GM18511 (cell line): ENCODE measurements around the gene FAM120B.

Source experiments
- ATAC-seq: cut with Tn5 transposase; IDR thresholded peaks from one replicate; pipeline ENCODE4 v1.9.1; 2021; ENCODE audit warnings: mild to moderate bottlenecking, moderate library complexity; ENCODE audit not compliant: unreplicated experiment

The FAM120B gene

DNA sequence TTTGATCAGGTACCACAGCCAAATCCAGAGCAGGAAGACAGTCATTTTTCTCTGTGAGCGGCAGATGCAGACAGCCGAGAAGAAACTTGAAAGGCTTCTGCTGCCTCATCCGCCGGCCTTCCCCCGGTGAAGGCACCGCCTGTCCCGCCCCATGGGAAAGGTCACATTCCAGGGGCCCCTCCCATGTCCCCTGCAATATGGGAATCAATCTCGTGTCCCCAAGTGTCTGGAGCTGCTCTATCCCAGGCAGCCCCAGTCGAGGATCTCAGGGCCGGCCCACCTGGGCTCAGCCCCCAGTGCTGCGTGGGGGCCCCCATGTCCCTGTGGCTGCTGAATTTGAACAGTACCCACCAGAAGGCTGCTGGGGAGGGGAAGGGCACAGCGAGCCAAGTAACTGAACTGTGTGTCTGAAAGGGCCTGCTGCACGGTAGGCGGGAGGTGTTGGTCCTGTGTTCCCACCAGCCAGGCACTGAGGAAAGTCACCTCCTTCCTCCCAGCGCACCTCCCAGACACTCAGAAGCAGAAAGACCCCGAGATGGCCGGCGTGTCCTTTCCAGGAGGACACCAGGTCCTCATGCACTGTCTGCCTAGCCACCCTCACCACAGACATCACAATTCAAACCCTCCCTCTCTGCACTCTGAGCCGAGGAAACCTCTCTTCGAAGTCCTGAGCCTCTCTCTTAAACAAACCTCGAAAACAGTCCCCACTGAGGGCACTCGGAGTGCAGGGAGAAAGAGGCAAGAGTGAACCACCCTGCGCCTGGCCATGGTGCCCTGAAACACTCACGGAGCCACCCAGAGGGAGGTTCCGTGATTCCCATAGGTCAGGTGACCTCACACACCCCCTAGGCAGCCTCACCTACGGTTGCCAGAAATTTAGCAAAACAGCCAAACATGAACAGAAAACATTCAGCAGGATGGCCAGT is 147.3 kb downstream of the FAM120B start:
- ATAC-seq: no peak

DNA sequence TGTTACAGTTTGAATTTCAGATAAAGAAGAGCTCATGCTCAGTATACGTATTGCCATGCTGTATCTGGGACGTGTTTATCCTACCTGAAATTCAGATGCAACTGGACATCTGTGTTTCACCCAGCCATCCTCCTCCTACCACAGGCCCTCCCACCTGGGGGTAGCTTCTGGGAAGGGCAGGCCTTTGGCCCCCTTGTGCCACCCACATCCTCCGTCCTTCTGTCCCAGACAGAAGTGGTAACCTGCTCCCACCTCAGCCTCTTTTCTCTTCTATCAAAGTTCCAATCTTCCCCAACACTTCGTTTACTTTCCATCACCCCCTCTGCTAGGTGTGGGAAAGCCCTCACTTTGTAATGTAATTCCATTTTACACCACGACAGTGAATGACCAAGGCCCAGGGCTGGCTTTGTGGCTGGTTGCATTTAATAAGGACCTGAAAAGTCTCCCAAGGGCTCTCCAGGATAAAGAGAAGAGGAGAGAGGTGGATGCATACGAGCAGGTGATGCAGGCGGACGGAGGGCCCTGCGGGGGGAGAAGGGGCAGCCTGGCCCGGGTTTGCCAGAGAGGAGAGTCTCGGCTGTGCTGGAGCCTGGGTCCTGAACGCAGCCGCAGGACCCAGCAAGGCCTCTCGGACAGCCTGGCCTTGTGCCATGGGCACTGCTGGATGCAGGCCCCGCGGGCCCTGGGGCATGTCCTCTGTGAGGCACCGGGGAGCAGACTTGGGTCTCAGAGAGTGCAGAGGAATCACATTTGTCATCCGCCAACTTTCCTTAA is 148.1 kb downstream of the FAM120B start:
- no peak for ATAC-seq

GRCh38 chr6:170455335-170455979 is 148.9 kb downstream of the FAM120B start:
- ATAC-seq: no peak

GRCh38 chr6:170456334-170456733 is 149.8 kb downstream of the FAM120B start:
- no peak for ATAC-seq
